AG04450 (cell line): ENCODE data around the gene AFF3. TPM values are rescaled to one million over a fixed set of nuclear protein-coding genes. Genes with fewer than 3 reads are reported as not detected.
A peak's percentile ranks its signal among the peaks of the same experiment; 100 is the strongest.
"Not testable (repeated sequence)": the region's sequence is repeated elsewhere in the genome, so short reads cannot be mapped to it uniquely, and the experiment has no call there.

Source experiments
- CTCF ChIA-PET: fragments of 300-600, 350-600 bp; formaldehyde crosslinking; extraction: SDS; loops from one replicate; lab custom pipeline; 2022; ENCODE audit warnings: antibody characterized with exemption, inconsistent platforms; lab: Charles Lee
- POLR2A ChIA-PET: fragments of 350-600 bp; formaldehyde crosslinking; extraction: SDS; loops from one replicate; lab custom pipeline; 2021; ENCODE audit warnings: antibody characterized with exemption, inconsistent platforms; lab: Yijun Ruan, JAX
- DNase-seq: peaks from one replicate; pipeline ENCODE4 v3.0.0-alpha.2; 2011; ENCODE audit warnings: low read depth, low spot score
- H3K27ac ChIP-seq: one replicate; pipeline ENCODE4 v1.5.1; 2012; ENCODE audit warnings: low read depth, low read length, control low read depth
- H3K27me3 ChIP-seq: one replicate; pipeline ENCODE4 v1.6.0; 2012; ENCODE audit warnings: low read length; ENCODE audit not compliant: control insufficient read depth, insufficient read depth
- H3K4me3 ChIP-seq: 2 replicates; pipeline ENCODE4 v1.5.1; 2011; ENCODE audit warnings: mild to moderate bottlenecking, low read depth, low read length, control low read depth
- H3K9me3 ChIP-seq: 2 replicates; pipeline ENCODE4 v1.5.1; 2012; ENCODE audit warnings: low read length; ENCODE audit not compliant: control insufficient read depth, insufficient read depth
- polyA plus RNA-seq: library from polyadenylated mRNA; depleted of rRNA; stranded (reverse); fragments of >200 nt; gene quantifications from 2 replicates; pipeline ENCODE4 v1.2.3, GENCODE V29; 2011
- TF ChIP-seq, protein P1 (sequence below): IDR thresholded peaks from 2 replicates; pipeline ENCODE4 v1.5.1; 2011; ENCODE audit warnings: low read depth, low read length, control low read depth, inconsistent platforms

The AFF3 gene
- polyA plus RNA-seq, 1 experiment: 17.9 TPM

DNA sequence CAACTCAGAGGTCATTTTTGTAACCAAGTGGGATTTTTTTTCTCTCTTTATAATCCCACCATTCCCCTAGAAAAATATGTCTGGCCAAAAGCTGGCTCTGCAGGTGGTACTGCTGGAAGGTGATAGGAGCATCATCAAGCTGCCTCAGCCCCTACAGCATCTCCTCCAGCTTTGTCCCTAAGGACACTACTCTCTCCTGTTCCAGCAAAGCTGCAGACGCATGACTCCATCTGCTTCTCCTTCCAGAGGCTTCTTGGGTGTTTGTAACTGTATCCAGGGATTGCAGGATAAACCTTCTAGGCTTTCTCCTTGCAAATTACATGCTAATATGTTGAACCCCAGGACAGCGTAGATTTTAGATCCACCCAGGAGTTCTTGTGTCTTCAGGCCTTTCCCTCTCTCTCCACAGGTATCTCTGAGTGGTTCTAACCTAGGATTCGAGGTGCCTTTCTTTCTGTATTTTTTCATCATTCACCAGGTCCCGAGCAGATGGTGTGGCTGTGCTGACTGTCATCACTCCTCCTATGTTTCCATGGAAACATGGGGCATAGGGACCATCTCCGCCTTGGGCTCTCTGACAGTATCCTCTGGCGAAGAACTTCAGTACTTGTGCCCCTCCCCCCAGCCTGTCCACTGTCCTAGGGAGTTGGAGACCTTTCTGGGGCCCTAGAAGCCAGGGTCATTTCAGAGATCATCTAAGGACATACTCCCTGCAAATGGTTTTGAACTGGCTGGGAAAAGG is 34.3 kb downstream of the AFF3 start:
- CTCF ChIA-PET: interaction anchor here (0.5 kb wide), 1 partner anchor 73 kb away, joined by 5 read pairs; no protein-coding TSS in a partner anchor

DNA sequence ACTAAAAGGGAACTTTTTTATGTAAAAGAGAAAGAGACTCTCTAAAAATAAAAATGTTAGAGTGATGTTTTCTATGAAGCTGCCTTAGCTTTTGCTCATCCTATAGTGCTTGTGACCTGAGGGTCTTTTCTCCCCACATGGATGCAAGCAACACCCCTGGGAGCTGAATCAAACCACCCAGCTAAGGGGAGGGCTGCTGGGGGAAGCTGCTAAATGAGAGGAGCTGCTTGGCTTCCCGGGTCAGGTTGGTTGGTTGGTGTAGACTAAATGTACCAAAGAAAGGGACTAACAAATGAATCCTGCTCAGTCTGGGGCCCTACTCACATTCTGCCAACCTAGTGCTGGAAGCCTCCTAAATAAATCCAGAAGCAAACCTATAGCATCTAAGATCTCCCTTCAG is 35.0 kb downstream of the AFF3 start:
- no peak for DNase-seq
- ChIA-PET CTCF (no interaction called here), POLR2A (no interaction called here)
- H3K27me3 ChIP-seq: no peaks in the 10 kb centered on the region
- no peak overlapping the region for H3K27ac ChIP-seq
- H3K4me3 ChIP-seq: no peak overlapping the region
- H3K9me3 ChIP-seq: no peaks in the 10 kb centered on the region
- TF ChIP-seq, protein P1, sequence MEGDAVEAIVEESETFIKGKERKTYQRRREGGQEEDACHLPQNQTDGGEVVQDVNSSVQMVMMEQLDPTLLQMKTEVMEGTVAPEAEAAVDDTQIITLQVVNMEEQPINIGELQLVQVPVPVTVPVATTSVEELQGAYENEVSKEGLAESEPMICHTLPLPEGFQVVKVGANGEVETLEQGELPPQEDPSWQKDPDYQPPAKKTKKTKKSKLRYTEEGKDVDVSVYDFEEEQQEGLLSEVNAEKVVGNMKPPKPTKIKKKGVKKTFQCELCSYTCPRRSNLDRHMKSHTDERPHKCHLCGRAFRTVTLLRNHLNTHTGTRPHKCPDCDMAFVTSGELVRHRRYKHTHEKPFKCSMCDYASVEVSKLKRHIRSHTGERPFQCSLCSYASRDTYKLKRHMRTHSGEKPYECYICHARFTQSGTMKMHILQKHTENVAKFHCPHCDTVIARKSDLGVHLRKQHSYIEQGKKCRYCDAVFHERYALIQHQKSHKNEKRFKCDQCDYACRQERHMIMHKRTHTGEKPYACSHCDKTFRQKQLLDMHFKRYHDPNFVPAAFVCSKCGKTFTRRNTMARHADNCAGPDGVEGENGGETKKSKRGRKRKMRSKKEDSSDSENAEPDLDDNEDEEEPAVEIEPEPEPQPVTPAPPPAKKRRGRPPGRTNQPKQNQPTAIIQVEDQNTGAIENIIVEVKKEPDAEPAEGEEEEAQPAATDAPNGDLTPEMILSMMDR: no peak

More for the DNA sequence above, 34.3 kb downstream of the AFF3 start:
- Histone ChIP-seq H3K27ac (no peak overlapping the region), H3K4me3 (no peak overlapping the region), H3K9me3 (no peaks in the 10 kb centered on the region), H3K27me3 (no peaks in the 10 kb centered on the region)
- no peak for DNase-seq
- POLR2A ChIA-PET: no interaction called here
- TF ChIP-seq, protein P1: no peak

DNA sequence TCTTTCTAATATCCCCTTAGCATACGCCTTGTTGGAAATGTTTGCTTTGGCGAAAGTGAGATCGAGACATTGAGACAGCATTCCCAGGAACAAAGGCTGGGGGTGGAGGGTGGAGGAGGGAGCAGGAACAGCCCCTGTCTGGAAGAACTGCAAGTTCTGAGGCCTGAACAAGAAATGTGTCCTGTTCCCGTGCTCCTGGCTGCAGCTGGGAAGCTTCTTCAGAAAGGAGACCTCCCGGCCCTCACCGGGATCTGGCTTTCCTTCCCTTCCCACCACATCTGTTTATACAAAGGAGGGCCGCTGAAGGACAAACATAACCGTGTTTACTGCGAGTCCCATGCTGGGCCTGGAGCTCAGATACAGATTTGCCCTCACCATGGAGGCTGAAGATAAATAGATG is 35.9 kb downstream of the AFF3 start:
- Histone ChIP-seq H3K27me3 (no peaks in the 10 kb centered on the region), H3K4me3 (no peak overlapping the region), H3K27ac (no peak overlapping the region), H3K9me3 (no peaks in the 10 kb centered on the region)
- TF ChIP-seq, protein P1: no peak
- no peak for DNase-seq
- ChIA-PET POLR2A (no interaction called here), CTCF (no interaction called here)

DNA sequence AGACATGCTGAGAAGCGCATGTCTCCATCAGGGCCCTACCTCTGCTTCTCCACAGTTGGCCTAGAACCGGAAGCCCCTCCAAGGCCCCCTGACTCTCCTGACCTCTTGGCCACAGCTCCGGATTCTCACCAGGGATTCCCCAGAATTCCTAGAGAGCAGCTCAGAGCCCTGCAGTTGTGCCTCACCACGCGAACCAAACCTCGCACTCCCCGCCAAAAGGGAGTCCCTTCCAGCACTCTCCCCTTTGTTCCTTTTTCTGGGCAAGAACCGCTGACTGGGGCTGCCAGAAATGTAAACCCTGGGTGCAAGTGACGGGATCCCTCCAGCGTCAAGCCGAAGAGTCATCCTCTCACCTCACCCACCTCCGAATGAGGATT is 36.7 kb downstream of the AFF3 start:
- Histone ChIP-seq H3K27ac (no peak overlapping the region), H3K9me3 (no peaks in the 10 kb centered on the region), H3K27me3 (no peaks in the 10 kb centered on the region), H3K4me3 (peak overlapping the region; percentile 69)
- ChIA-PET POLR2A (no interaction called here), CTCF (no interaction called here)
- TF ChIP-seq, protein P1: no peak
- no peak for DNase-seq

DNA sequence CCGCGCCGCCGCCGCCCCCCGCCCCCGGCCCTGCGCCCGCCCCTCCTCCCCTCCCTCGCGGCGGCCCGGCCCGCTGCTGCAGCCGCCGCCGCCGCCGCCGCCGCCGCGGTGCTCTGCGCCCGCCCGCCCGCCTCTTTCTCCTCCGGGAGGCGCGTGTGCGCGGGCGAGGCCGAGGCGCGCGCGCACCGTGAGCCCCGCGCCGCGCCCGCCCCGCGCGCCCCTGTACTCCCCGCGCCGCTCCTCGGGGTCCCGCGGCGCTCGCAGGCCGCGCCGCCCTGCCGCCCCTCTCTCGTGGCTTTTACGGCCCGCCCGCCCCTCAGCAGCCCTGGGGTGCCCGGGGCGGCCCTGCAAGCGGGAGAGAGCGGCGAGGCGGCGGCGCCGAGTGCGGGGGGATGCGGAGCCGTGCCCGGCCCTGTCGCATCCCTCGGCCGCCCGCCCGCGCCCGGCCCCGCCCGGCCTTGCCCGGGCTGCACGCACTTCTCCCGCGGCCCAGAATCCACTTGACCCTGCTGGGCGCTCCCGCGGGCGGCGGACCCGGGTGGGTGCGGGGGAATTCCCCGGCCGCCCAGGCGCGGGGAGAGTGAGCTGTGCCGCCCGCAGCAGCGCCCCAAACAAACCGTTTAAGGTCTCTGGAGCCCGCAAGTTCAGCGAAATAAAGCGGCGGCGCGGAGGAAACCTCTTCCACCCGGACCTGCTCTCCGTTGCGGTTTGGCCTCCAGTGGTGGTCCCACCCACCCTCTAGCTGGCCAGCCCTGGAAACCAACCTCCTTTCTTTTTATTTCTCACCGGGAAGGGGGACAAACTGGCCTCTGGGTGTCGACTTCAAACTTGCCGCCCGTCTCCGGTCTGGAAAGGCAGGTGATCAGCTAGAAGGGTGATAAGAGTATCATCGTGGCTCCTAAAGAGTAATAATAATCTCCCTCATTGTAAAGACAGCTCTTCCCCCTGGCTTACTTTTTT is 37.4 kb downstream of the AFF3 start:
- CTCF ChIA-PET: no interaction called here
- TF ChIP-seq, protein P1: no peak
- H3K4me3 ChIP-seq: peak overlapping the region; percentile 69
- DNase-seq: no peak
- no peaks in the 10 kb centered on the region for H3K9me3 ChIP-seq
- POLR2A ChIA-PET: no interaction called here
- H3K27me3 ChIP-seq: no peaks in the 10 kb centered on the region
- no peak overlapping the region for H3K27ac ChIP-seq

DNA sequence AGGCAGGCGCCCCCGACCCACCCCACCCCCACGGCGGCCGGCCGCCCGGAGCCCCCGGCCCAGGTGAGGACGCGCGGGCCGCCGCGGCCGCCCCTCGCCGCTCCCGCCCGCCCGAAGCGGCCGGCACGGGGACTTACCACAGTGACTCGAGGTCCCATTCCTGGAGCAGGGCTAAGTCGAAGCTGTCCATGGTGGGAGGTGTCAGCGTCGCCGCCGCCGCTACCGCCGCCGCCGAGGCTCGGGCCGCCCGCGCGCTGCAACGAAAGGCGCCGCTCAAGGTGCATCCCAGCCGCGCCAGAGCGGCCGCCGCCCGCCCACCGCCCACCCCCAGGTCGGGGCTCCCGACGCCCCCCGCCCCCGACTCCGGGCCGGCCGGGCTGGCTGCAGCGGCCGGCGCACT is 38.1 kb downstream of the AFF3 start:
- H3K27ac ChIP-seq, DNase-seq, H3K9me3 ChIP-seq, H3K27me3 ChIP-seq, CTCF ChIA-PET, POLR2A ChIA-PET: not testable (repeated sequence)
- peak overlapping the region; percentile 50 for H3K4me3 ChIP-seq

DNA sequence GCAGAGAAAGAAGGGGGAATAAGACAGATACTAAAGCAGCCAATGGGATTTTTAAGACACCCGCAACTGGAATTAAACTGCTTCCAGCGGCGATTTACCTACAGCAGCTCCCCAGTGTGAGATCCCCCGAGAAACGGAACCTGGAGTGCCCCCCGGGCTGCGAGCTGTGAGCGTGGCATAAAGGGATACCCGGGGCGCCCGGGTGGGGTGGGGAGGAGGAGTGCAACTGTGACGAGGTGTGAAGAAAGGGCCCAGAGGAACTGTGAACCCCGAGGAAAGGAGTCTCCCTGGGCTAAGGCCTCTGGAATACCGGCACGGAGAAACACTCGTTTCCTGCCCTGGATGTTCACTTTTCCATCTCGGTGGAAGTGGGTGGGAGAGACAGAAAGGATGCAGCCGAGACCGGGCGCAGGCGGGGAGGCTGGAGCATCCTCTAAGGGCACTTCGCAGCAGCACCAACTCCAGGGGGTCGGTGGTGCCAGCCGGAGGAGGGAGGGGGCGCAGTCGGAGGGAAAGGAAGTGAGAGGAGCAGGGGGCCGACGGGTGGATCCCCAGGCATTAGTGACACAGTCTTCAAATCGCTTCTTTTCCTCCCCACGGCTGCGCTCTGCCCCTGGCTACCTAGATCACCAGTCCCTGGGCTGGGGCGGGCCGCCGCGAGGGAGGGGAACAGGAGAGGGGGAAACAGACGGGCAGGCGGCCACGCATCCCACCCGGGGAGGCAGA is 38.7 kb downstream of the AFF3 start:
- H3K4me3 ChIP-seq: peak overlapping the region; percentile 50
- H3K27me3 ChIP-seq, DNase-seq, POLR2A ChIA-PET, H3K9me3 ChIP-seq, H3K27ac ChIP-seq: not testable (repeated sequence)
- CTCF ChIA-PET: interaction anchor here (0.5 kb wide), 1 partner anchor 544 kb away, joined by 4 read pairs; no protein-coding TSS in a partner anchor
